WTC11 (cell line): ENCODE measurements around the gene KCNH6. TPM values are rescaled to one million over a fixed set of nuclear protein-coding genes. Genes with fewer than 3 reads are reported as not detected.
A peak's percentile ranks its signal among the peaks of the same experiment; 100 is the strongest.

ENCODE experiments used
- AR ChIP-seq: fragments of 250-450 bp; sonication (Bioruptor Pico); IDR thresholded peaks from 2 replicates; pipeline ENCODE4 v1.9.0; 2021; ENCODE audit warnings: mild to moderate bottlenecking
- CBFB ChIP-seq: sonication (generic); formaldehyde crosslinking; IDR thresholded peaks from 2 replicates; pipeline ENCODE4 v1.8.1; 2022; ENCODE audit warnings: mild to moderate bottlenecking, low read depth, missing genetic modification reagents
- CREB1 ChIP-seq: sonication (generic); formaldehyde crosslinking; IDR thresholded peaks from 2 replicates; pipeline ENCODE4 v1.8.0; 2023; ENCODE audit warnings: mild to moderate bottlenecking, missing genetic modification reagents
- CTCF ChIP-seq: fragments of 200-600 bp; IDR thresholded peaks from 2 replicates; pipeline ENCODE4 v1.8.0; 2022; ENCODE audit warnings: antibody characterized with exemption
- E2F5 ChIP-seq: sonication (generic); formaldehyde crosslinking; IDR thresholded peaks from 2 replicates; pipeline ENCODE4 v1.8.1; 2022; ENCODE audit warnings: mild to moderate bottlenecking, moderate library complexity, missing genetic modification reagents
- ELF4 ChIP-seq: sonication (generic); formaldehyde crosslinking; IDR thresholded peaks from 2 replicates; pipeline ENCODE4 v1.8.1; 2022; ENCODE audit warnings: low read depth, mild to moderate bottlenecking, moderate library complexity, missing genetic modification reagents
- ETV6 ChIP-seq: sonication (generic); formaldehyde crosslinking; IDR thresholded peaks from 2 replicates; pipeline ENCODE4 v1.8.1; 2022; ENCODE audit warnings: mild to moderate bottlenecking, missing genetic modification reagents
- FOXJ3 ChIP-seq: sonication (generic); formaldehyde crosslinking; IDR thresholded peaks from 2 replicates; pipeline ENCODE4 v1.9.0; 2021; ENCODE audit warnings: missing genetic modification reagents, mild to moderate bottlenecking, borderline replicate concordance
- FOXK1 ChIP-seq: sonication (generic); formaldehyde crosslinking; IDR thresholded peaks from 2 replicates; pipeline ENCODE4 v1.8.0; 2022; ENCODE audit warnings: mild to moderate bottlenecking, moderate library complexity, missing genetic modification reagents
- GRHL2 ChIP-seq: fragments of 250-450 bp; sonication (Bioruptor Pico); IDR thresholded peaks from 2 replicates; pipeline ENCODE4 v1.8.0; 2022; ENCODE audit warnings: mild to moderate bottlenecking, moderate library complexity; ENCODE audit not compliant: insufficient replicate concordance, severe bottlenecking
- GTF2I ChIP-seq: fragments of 250-450 bp; sonication (Bioruptor Pico); conservative IDR thresholded peaks from 2 replicates; pipeline ENCODE4 v1.4.0; 2021; ENCODE audit warnings: mild to moderate bottlenecking
- IRF2 ChIP-seq: sonication (generic); formaldehyde crosslinking; IDR thresholded peaks from 2 replicates; pipeline ENCODE4 v1.8.0; 2022; ENCODE audit warnings: low read depth, missing genetic modification reagents, borderline replicate concordance
- JUN ChIP-seq: sonication (generic); formaldehyde crosslinking; IDR thresholded peaks from 2 replicates; pipeline ENCODE4 v1.8.0; 2023; ENCODE audit warnings: mild to moderate bottlenecking, missing genetic modification reagents
- KAT7 ChIP-seq: sonication (generic); formaldehyde crosslinking; IDR thresholded peaks from 2 replicates; pipeline ENCODE4 v1.8.1; 2023; ENCODE audit warnings: missing genetic modification reagents, mild to moderate bottlenecking, borderline replicate concordance
- MAX ChIP-seq: sonication (generic); formaldehyde crosslinking; IDR thresholded peaks from 2 replicates; pipeline ENCODE4 v1.8.0; 2022; ENCODE audit warnings: mild to moderate bottlenecking, missing genetic modification reagents
- MYBL2 ChIP-seq: sonication (generic); formaldehyde crosslinking; IDR thresholded peaks from 2 replicates; pipeline ENCODE4 v1.8.1; 2023; ENCODE audit warnings: mild to moderate bottlenecking, moderate library complexity, missing genetic modification reagents
- NFATC4 ChIP-seq: fragments of 250-450 bp; sonication (Bioruptor Pico); IDR thresholded peaks from 2 replicates; pipeline ENCODE4 v1.9.0; 2021; ENCODE audit warnings: mild to moderate bottlenecking
- NFE2L1 ChIP-seq: sonication (generic); formaldehyde crosslinking; IDR thresholded peaks from 2 replicates; pipeline ENCODE4 v1.8.1; 2023; ENCODE audit warnings: missing genetic modification reagents
- PREB ChIP-seq: sonication (generic); formaldehyde crosslinking; IDR thresholded peaks from 2 replicates; pipeline ENCODE4 v1.8.1; 2022; ENCODE audit warnings: mild to moderate bottlenecking, missing genetic modification reagents, moderate library complexity, borderline replicate concordance
- PRRX2 ChIP-seq: fragments of 250-450 bp; sonication (Bioruptor Pico); IDR thresholded peaks from 2 replicates; pipeline ENCODE4 v1.8.0; 2021; ENCODE audit warnings: mild to moderate bottlenecking
- RELA ChIP-seq: sonication (generic); formaldehyde crosslinking; IDR thresholded peaks from 2 replicates; pipeline ENCODE4 v1.8.1; 2022; ENCODE audit warnings: missing genetic modification reagents, mild to moderate bottlenecking, borderline replicate concordance
- SMAD3 ChIP-seq: sonication (generic); formaldehyde crosslinking; IDR thresholded peaks from 2 replicates; pipeline ENCODE4 v1.8.0; 2022; ENCODE audit warnings: missing genetic modification reagents, mild to moderate bottlenecking, borderline replicate concordance
- SMAD4 ChIP-seq: sonication (generic); formaldehyde crosslinking; IDR thresholded peaks from 2 replicates; pipeline ENCODE4 v1.8.0; 2022; ENCODE audit warnings: mild to moderate bottlenecking, missing genetic modification reagents
- SOX15 ChIP-seq: fragments of 250-450 bp; sonication (Bioruptor Pico); IDR thresholded peaks from 2 replicates; pipeline ENCODE4 v1.9.0; 2021; ENCODE audit warnings: mild to moderate bottlenecking
- USF1 ChIP-seq: sonication (generic); formaldehyde crosslinking; IDR thresholded peaks from 2 replicates; pipeline ENCODE4 v1.8.0; 2022; ENCODE audit warnings: mild to moderate bottlenecking, missing genetic modification reagents
- ZNF121 ChIP-seq: sonication (generic); formaldehyde crosslinking; IDR thresholded peaks from 2 replicates; pipeline ENCODE4 v1.8.0; 2023; ENCODE audit warnings: missing genetic modification reagents
- ZNF138 ChIP-seq: sonication (generic); formaldehyde crosslinking; conservative IDR thresholded peaks from 2 replicates; pipeline ENCODE4 v1.8.1; 2022; ENCODE audit warnings: mild to moderate bottlenecking, moderate library complexity, missing genetic modification reagents
- ZNF232 ChIP-seq: sonication (generic); formaldehyde crosslinking; IDR thresholded peaks from 2 replicates; pipeline ENCODE4 v1.8.0; 2022; ENCODE audit warnings: mild to moderate bottlenecking, missing genetic modification reagents
- ZNF317 ChIP-seq: sonication (generic); formaldehyde crosslinking; IDR thresholded peaks from 2 replicates; pipeline ENCODE4 v1.8.1; 2023; ENCODE audit warnings: low read depth, mild to moderate bottlenecking, moderate library complexity, missing genetic modification reagents, borderline replicate concordance
- ZNF396 ChIP-seq: fragments of 250-450 bp; sonication (Bioruptor Pico); IDR thresholded peaks from 2 replicates; pipeline ENCODE4 v1.8.0; 2021; ENCODE audit warnings: mild to moderate bottlenecking, moderate library complexity, borderline replicate concordance
- ZNF423 ChIP-seq: fragments of 250-450 bp; sonication (Bioruptor Pico); IDR thresholded peaks from 2 replicates; pipeline ENCODE4 v2.1.2; 2022; ENCODE audit warnings: mild to moderate bottlenecking, moderate library complexity
- ZNF512 ChIP-seq: sonication (generic); formaldehyde crosslinking; IDR thresholded peaks from 2 replicates; pipeline ENCODE4 v1.8.1; 2022; ENCODE audit warnings: missing genetic modification reagents, borderline replicate concordance
- total RNA-seq: library from RNA; stranded (reverse); gene quantifications from 3 replicates; pipeline ENCODE4 v1.2.3, GENCODE V29; 2021

KCNH6 gene
- total RNA-seq, 1 experiment from 2014 or later: 2.1 TPM

GRCh38 chr17:63549946-63550816 lies 27.0 kb downstream of the KCNH6 start, which contains the start of gene DCAF7 (continued):
- TF ChIP-seq CBFB (no peak), NFE2L1 (CRISPR knock-in tag) (no peak), SMAD4 (CRISPR knock-in tag) (no peak), FOXK1 (peak; percentile 74; the same call in 1 of the 2 replicates), ZNF138 (CRISPR knock-in tag) (no peak), ZNF232 (no peak), GRHL2 (CRISPR knock-in tag) (no peak), FOXJ3 (no peak), PREB (CRISPR knock-in tag) (no peak), JUN (CRISPR knock-in tag) (no peak), RELA (no peak), MAX (CRISPR knock-in tag) (peak; percentile 66), AR (CRISPR knock-in tag) (no peak), CREB1 (CRISPR knock-in tag) (no peak), ZNF423 (CRISPR knock-in tag) (no peak), ELF4 (CRISPR knock-in tag) (no peak), ZNF396 (CRISPR knock-in tag) (no peak), ZNF121 (no peak), ETV6 (CRISPR knock-in tag) (no peak), E2F5 (CRISPR knock-in tag) (peak; percentile 60; the same call in 1 of the 2 replicates), GTF2I (no peak), MYBL2 (CRISPR knock-in tag) (peak; percentile 97), KAT7 (CRISPR knock-in tag) (no peak), USF1 (no peak), NFATC4 (no peak), CTCF (no peak), ZNF512 (CRISPR knock-in tag) (no peak), ZNF317 (CRISPR knock-in tag) (no peak), IRF2 (no peak), PRRX2 (CRISPR knock-in tag) (no peak), SOX15 (CRISPR knock-in tag) (no peak), SMAD3 (no peak; the same call in 1 of the 2 replicates)
